HG02973 (cell line): ENCODE measurements around the gene MGST3.
A peak's percentile ranks its signal among the peaks of the same experiment; 100 is the strongest.
"Not testable (repeated sequence)": the region's sequence is repeated elsewhere in the genome, so short reads cannot be mapped to it uniquely, and the experiment has no call there.

Source experiments
- ATAC-seq: cut with Tn5 transposase; IDR thresholded peaks from one replicate; pipeline ENCODE4 v1.9.1; 2021; ENCODE audit warnings: moderate library complexity; ENCODE audit not compliant: unreplicated experiment

MGST3 gene

GRCh38 chr1:165697491-165697880 lies 66.5 kb downstream of the MGST3 start:
- ATAC-seq, result no peak

GRCh38 chr1:165697881-165698760 lies 67.1 kb downstream of the MGST3 start, which contains the start of gene ALDH9A1:
ALDH9A1 (minus strand) TSS chr1:165698562; CDS start chr1:165698558, 4 bp downstream.
- peak; percentile 88 for ATAC-seq

- no peak for ATAC-seq
These were observed 67.7 kb downstream of the MGST3 start for GRCh38 chr1:165698761-165699052.

GRCh38 chr1:165699577-165699976 lies 68.5 kb downstream of the MGST3 start:
- ATAC-seq, result no peak

GRCh38 chr1:165701922-165702321 lies 70.9 kb downstream of the MGST3 start:
- ATAC-seq, result not testable (repeated sequence)

GRCh38 chr1:165703648-165704047 lies 72.6 kb downstream of the MGST3 start:
- ATAC-seq, result no peak
